ENCODE data around the gene CNTFR.
A peak's percentile ranks its signal among the peaks of the same experiment; 100 is the strongest.

The CNTFR gene

GRCh38 chr9:34507556-34507955 is 82.0 kb downstream of the CNTFR start:
- DNase-seq (ENCODE audit: low spot score), result no peak

- DNase-seq (ENCODE audit: low spot score), result no peak
These were observed 82.9 kb downstream of the CNTFR start for GRCh38 chr9:34506623-34507022.

DNA sequence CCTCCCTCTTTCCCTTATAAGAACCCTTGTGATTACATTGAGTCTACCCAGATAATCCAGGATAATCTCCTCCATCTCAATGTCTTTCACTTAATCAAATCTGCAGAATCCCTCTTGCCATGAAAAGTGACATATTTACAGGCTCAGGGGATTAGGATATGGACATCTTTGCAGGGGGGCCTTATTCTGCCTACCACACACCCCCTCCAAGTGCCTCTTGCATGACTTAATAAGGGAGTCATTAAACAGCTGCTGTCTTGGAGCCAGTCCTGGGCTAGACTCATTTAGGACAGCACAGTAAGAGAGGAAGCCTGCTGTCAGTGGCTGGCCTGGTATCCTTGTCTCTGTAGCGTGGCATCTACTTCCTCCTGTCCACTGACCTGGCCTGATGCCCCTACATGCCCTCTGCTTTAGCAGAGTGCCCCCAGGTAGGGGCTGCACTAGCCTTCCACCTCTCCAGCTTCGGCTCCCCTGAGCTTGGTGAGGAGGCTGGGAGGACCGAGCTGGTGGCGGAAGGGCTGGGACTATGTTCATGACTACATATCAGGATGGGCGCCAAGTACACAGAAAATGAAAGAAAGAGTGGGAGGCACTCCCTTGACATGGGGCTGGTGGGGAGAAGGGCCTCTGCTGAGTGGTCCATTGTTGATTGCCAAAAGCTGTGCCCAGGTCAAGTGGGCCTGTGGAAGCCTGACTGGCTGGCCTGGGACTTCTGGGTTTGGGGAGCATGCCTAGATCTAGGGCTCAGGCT is 84.0 kb downstream of the CNTFR start:
- no peak for DNase-seq (ENCODE audit: low spot score)

- DNase-seq (ENCODE audit: low spot score), result no peak
These were observed 86.1 kb downstream of the CNTFR start for GRCh38 chr9:34503406-34503805.

DNA sequence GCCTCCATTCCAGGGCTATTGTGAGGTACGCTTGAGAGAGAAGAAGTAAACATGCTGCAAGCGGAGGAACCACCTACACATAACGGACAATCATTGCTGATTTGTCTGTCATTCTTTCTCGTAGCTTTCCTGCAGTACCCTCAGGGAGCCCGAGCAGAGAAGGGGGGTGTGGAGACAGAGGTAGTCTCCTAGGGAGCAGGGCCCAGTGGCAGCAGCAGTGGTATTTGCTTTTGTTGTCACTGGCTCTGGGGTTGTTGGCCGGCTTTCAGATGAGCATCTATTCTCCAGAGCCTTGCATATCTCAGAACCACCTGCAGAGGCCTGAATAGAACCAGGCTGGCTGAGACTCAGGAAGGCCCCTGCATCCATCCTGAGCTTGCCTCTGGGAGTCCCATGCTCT is 86.6 kb downstream of the CNTFR start:
- DNase-seq (ENCODE audit: low spot score), result no peak

DNA sequence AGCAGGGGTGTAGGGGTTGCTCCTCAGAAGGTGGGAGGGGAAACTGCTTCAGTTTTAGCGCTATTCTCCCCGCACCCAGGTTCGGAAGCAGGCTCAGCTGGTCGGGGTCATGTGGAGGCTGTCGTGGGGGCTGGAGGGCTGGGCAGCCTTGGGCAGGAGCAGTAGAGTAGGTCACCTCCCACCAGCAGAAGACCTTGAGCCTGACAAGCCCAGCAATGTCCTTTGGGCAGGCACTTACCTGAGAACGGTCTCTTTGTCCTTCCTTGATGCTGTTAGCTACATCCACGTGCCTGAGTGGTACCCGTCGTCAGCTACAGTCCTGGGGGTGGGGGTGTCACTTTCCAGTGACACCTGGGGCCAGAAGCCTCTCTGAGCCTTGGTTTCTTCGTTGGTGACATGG is 87.1 kb downstream of the CNTFR start:
- no peak for DNase-seq (ENCODE audit: low spot score)

- peak; percentile 41 for DNase-seq (ENCODE audit: low spot score)
These were observed 87.6 kb downstream of the CNTFR start for GRCh38 chr9:34501889-34502425.
